ENCODE data around the gene RIOX2.
"Not testable (repeated sequence)": the region's sequence is repeated elsewhere in the genome, so short reads cannot be mapped to it uniquely, and the experiment has no call there.

RIOX2 gene

DNA sequence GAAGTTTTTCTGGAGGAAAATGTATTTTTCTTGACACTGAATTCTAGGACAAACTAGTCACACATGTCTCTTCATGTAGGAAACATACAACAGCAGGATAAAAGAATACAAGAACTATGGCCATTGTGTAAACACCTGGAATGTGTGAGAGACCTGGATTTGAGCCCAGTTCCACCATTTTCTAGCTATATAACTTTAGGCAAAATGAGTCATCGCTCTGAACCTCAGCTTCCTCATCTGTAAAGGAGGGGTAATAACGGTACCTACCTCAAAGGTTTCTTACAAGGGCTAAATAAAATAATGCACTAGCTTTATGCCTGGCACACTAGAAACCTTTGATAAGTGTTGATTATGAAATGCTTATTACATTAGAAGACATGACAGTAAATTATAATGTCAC lies 57.8 kb downstream of the RIOX2 start:
- no peak for DNase-seq (ENCODE audit: low read depth in 1 of 2, low spot score in 1 of 2)

- DNase-seq (ENCODE audit: low read depth in 1 of 2, low spot score in 1 of 2) = no peak
These were observed 60.8 kb downstream of the RIOX2 start for GRCh38 chr3:97911459-97911858.

DNA sequence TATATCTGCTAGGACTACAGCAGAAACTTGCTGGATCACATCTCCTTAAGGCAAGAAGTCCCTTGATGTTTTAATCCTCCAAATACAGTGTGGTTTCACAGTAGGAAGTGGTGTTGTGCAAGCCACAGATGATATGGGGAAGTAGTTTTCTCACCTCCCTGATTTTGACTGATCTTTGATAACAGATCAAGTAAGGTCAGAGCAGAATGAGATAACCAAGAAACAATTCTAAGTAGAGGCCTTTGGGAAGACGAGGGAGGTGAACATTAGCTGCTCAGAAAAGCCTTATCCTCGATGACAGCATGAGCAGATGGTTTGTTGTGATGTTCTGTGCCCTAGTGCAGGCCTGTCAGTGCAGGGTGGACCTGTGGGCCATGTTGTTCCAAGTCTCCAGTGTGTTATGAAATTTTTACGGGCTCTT lies 61.3 kb downstream of the RIOX2 start:
- no peak for DNase-seq (ENCODE audit: low read depth in 1 of 2, low spot score in 1 of 2)

DNA sequence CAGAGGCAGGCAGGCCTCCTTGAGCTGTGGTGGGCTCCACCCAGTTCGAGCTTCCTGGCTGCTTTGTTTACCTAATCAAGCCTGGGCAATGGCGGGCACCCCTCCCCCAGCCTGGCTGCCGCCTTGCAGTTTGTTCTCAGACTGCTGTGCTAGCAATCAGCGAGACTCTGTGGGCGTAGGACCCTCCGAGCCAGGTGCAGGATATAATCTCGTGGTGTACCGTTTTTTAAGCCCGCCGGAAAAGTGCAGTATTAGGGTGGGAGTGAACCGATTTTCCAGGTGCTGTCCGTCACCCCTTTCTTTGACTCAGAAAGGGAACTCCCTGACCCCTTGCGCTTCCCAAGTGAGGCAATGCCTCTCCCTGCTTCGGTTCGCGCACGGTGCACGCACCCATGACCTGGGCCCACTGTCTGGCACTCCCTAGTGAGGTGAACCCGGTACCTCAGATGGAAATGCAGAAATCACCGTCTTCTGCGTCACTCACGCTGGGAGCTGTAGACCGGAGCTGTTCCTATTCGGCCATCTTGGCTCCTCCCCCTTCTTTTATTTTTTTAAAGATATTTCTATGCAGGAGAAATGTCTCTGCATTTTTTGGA lies 61.9 kb downstream of the RIOX2 start:
- DNase-seq (ENCODE audit: low read depth in 1 of 2, low spot score in 1 of 2) = not testable (repeated sequence)

- DNase-seq (ENCODE audit: low read depth in 1 of 2, low spot score in 1 of 2) = not testable (repeated sequence)
These were observed 62.4 kb downstream of the RIOX2 start for GRCh38 chr3:97909830-97910229.

- no peak for DNase-seq (ENCODE audit: low read depth in 1 of 2, low spot score in 1 of 2)
These were observed 70.7 kb downstream of the RIOX2 start for GRCh38 chr3:97901313-97902248.

- DNase-seq (ENCODE audit: low read depth in 1 of 2, low spot score in 1 of 2) = no peak
These were observed 72.9 kb downstream of the RIOX2 start for GRCh38 chr3:97899331-97899730.

GRCh38 chr3:97896547-97896946 lies 75.7 kb downstream of the RIOX2 start:
- no peak for DNase-seq (ENCODE audit: low read depth in 1 of 2, low spot score in 1 of 2)

GRCh38 chr3:97896129-97896528 lies 76.1 kb downstream of the RIOX2 start:
- DNase-seq (ENCODE audit: low read depth in 1 of 2, low spot score in 1 of 2) = no peak

GRCh38 chr3:97895216-97895615 lies 77.0 kb downstream of the RIOX2 start:
- no peak for DNase-seq (ENCODE audit: low read depth in 1 of 2, low spot score in 1 of 2)

- no peak for DNase-seq (ENCODE audit: low read depth in 1 of 2, low spot score in 1 of 2)
These were observed 79.4 kb downstream of the RIOX2 start for GRCh38 chr3:97892852-97893251.
